Mammary epithelial cell (primary cell): Measurements from ENCODE around the gene USP16.

Experiments
- CTCF ChIP-seq, 2 donors: IDR thresholded peaks in 1 of 2; conservative IDR thresholded peaks in 1 of 2; 2 replicates each; pipeline ENCODE4 v1.5.1; 2011 to 2012; ENCODE audit warnings: inconsistent platforms in 2 of 2, low read length in 2 of 2, mild to moderate bottlenecking in 2 of 2, control low read depth in 1 of 2, low read depth in 1 of 2; ENCODE audit not compliant: insufficient read depth in 1 of 2; ENCODE audit errors: extremely low read depth in 1 of 2
- EZH2 ChIP-seq: IDR thresholded peaks from 2 replicates; pipeline ENCODE4 v1.6.1; 2012; ENCODE audit warnings: low read length, inconsistent platforms, borderline replicate concordance

GRCh38 chr21:29053656-29054055, 29.2 kb downstream of the USP16 start:
- no peak for TF ChIP-seq EZH2
- no peak for TF ChIP-seq CTCF (conservative IDR thresholded peaks at IDR 0.05 in 1 of 2, IDR thresholded peaks at IDR 0.05 in 1 of 2; ENCODE audit: extremely low read depth in 1 of 2, insufficient read depth in 1 of 2, low read depth in 1 of 2, low read length in 2 of 2)
